Esophagus muscularis mucosa (tissue), 4 donors: ENCODE measurements around the gene PKP4. TPM values are rescaled to one million over a fixed set of nuclear protein-coding genes. Genes with fewer than 3 reads are reported as not detected.

Experiments
- DNase-seq: peaks from one replicate; pipeline ENCODE4 v3.0.0-alpha.2; 2017; ENCODE audit errors: extremely low spot score
- H3K27ac ChIP-seq, 4 donors: fragments of 200-600 bp; sonication (generic); replicated peaks in 1 of 4; 1 replicate in 3 of 4; 2 replicates in 1 of 4; pipeline ENCODE4 v1.5.1; 2016 to 2019; ENCODE audit warnings: mild to moderate bottlenecking in 1 of 4
- H3K27me3 ChIP-seq, 4 donors: fragments of 200-600 bp; sonication (generic); one replicate each; pipeline versions ENCODE4 v1.5.1 to v1.6.0; 2016 to 2019
- H3K36me3 ChIP-seq, 4 donors: fragments of 200-600 bp; sonication (generic); one replicate each; pipeline ENCODE4 v1.5.1; 2016 to 2019
- H3K4me1 ChIP-seq, 4 donors: fragments of 200-600 bp; sonication (generic); one replicate each; pipeline ENCODE4 v1.5.1; 2016 to 2019
- H3K4me3 ChIP-seq, 4 donors: fragments of 200-600 bp; sonication (generic); 1 replicate in 2 of 4; 2 replicates in 2 of 4; pipeline ENCODE4 v1.5.1; 2016 to 2019; ENCODE audit warnings: mild to moderate bottlenecking in 4 of 4, moderate library complexity in 1 of 4
- H3K9me3 ChIP-seq, 4 donors: fragments of 200-600 bp; sonication (generic); 1 replicate in 3 of 4; 2 replicates in 1 of 4; pipeline ENCODE4 v1.5.1; 2016 to 2019
- EP300 ChIP-seq: sonication (generic); formaldehyde crosslinking; IDR thresholded peaks from one replicate; pipeline ENCODE4 v1.6.1; 2017; ENCODE audit warnings: antibody characterized with exemption
- POLR2A ChIP-seq: fragments of 450-650 bp; IDR thresholded peaks from one replicate; pipeline ENCODE4 v1.6.1; 2017; ENCODE audit warnings: antibody characterized with exemption, moderate library complexity, mild to moderate bottlenecking, low read depth
- POLR2AphosphoS5 ChIP-seq, 2 donors: sonication (generic); formaldehyde crosslinking; IDR thresholded peaks; one replicate each; pipeline ENCODE4 v1.6.1; 2017; ENCODE audit warnings: antibody characterized with exemption in 2 of 2
- WGBS: methylation state at CpG from one replicate; pipeline ENCODE4 v1.1.5; 2018; 5-methylcytosine and 5-hydroxymethylcytosine counted together
- intact Hi-C: fragments of 100-400 bp; cut with DNase I; formaldehyde crosslinking; loops from one replicate; pipeline ENCODE4 v1.15.1; 2023
- total RNA-seq, 4 donors: library from RNA; depleted of rRNA; stranded (reverse); fragments of >200 nt; gene quantifications; one replicate each; pipeline versions ENCODE4 v1.1.0 to v1.2.1, GENCODE V29; 2016
- TF ChIP-seq, protein P1 (sequence below), 3 experiments: fragments of 200-600 bp in 2 of 3; fragments of 450-650 bp in 1 of 3; sonication (generic) in 2 of 3; IDR thresholded peaks; one replicate each; pipeline ENCODE4 v1.5.1; 2017 to 2019; ENCODE audit warnings: antibody characterized with exemption in 3 of 3, mild to moderate bottlenecking in 2 of 3, moderate library complexity in 1 of 3

The PKP4 gene
- total RNA-seq, 4 donors from 2014 or later: 79.7 to 131 (median 93.0) TPM

DNA sequence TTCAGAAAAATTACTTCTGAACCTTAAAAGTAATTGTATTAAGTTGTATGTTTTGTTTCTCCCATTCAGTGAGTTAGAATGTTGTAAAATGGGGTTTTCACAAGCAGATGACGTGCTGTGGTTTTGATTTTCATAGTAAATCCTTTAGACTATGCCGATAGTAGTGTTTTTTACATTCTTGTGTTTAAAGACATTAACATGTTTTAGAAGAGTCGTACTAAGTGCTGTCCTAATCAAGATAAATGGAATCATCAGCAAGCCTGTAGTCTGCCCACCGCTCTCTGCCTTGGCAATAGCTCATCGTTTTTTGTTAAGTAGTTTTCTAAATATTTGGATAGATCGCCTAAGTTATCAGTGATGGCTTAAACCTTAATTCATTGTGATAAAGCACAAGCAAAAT is 21.5 kb downstream of the PKP4 start:
- DNase-seq: no peak
- Histone ChIP-seq H3K36me3 (no peaks in the 10 kb centered on the region), H3K4me3 (peak overlapping the region in 1 of 4 donors; percentile 13), H3K27me3 (no peaks in the 10 kb centered on the region), H3K4me1 (peaks cover 5 to 50% (median 44%) of the 10 kb centered on the region in 4 donors), H3K27ac (peak overlapping the region in 3 of 4 donors; percentile 42 to 57 (median 56)), H3K9me3 (no peaks in the 10 kb centered on the region)
- 40% methylated on average over 6 of the region's 6 CpGs for WGBS
- TF ChIP-seq, protein P1, sequence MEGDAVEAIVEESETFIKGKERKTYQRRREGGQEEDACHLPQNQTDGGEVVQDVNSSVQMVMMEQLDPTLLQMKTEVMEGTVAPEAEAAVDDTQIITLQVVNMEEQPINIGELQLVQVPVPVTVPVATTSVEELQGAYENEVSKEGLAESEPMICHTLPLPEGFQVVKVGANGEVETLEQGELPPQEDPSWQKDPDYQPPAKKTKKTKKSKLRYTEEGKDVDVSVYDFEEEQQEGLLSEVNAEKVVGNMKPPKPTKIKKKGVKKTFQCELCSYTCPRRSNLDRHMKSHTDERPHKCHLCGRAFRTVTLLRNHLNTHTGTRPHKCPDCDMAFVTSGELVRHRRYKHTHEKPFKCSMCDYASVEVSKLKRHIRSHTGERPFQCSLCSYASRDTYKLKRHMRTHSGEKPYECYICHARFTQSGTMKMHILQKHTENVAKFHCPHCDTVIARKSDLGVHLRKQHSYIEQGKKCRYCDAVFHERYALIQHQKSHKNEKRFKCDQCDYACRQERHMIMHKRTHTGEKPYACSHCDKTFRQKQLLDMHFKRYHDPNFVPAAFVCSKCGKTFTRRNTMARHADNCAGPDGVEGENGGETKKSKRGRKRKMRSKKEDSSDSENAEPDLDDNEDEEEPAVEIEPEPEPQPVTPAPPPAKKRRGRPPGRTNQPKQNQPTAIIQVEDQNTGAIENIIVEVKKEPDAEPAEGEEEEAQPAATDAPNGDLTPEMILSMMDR (IDR thresholded peaks at IDR 0.05): no peak
- no peak for TF ChIP-seq POLR2A
- TF ChIP-seq EP300: no peak
- no peak for TF ChIP-seq POLR2AphosphoS5 (IDR thresholded peaks at IDR 0.05)
- intact Hi-C loops: no loop called here

DNA sequence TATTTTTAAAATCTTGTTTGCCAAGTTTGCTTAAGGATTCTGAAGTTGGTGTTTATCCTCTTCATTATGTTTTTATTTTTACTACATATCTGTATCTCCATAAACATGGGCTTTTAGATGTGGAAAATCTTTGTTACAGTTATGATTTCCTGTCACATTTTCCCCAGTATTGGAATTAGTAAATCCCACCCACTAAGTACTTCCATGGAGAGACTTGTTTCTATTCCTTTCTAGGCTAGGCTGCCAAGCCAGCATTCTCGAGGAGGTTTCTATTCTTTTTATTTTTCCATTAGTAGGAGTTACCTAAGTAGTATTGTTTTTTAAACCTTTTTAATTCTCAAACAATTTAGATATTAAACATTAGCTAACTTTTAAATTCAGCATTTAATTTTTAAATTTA is 22.1 kb downstream of the PKP4 start:
- peak overlapping the region; percentile 32 to 57 (median 49) for H3K27ac ChIP-seq
- H3K4me1 ChIP-seq: peaks cover 5 to 50% (median 44%) of the 10 kb centered on the region in 4 donors
- H3K36me3 ChIP-seq: no peaks in the 10 kb centered on the region
- no peaks in the 10 kb centered on the region for H3K27me3 ChIP-seq
- intact Hi-C loops: no loop called here
- 31% methylated on average over 1 of the region's 1 CpG for WGBS
- no peak overlapping the region for H3K4me3 ChIP-seq
- TF ChIP-seq, protein P1 (IDR thresholded peaks at IDR 0.05): no peak
- TF ChIP-seq POLR2AphosphoS5 (IDR thresholded peaks at IDR 0.05): no peak
- no peak for TF ChIP-seq EP300
- TF ChIP-seq POLR2A: no peak
- no peaks in the 10 kb centered on the region for H3K9me3 ChIP-seq
- DNase-seq: no peak

DNA sequence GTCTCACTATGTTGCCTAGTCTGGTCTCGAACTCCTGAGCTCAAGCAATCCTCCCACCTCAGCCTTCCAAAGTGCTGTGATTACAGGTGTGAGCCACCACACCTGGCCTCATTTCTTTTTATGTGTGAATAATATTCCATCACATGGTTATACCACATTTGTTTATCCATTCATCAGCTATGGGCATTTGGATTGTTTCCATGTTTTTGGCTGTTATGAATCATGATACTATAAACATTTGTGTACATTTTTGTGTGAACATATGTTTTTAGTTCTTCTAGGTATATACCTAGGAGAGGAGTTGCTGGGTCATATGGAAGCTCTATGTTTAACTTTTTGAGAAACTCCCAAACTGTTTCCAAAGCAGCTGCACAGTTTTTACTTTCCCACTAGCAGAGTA is 24.4 kb downstream of the PKP4 start:
- Histone ChIP-seq H3K9me3 (no peaks in the 10 kb centered on the region), H3K36me3 (no peaks in the 10 kb centered on the region), H3K27ac (no peak overlapping the region), H3K4me3 (no peak overlapping the region), H3K27me3 (no peaks in the 10 kb centered on the region), H3K4me1 (peaks cover 17 to 50% (median 45%) of the 10 kb centered on the region in 4 donors)
- TF ChIP-seq POLR2AphosphoS5 (IDR thresholded peaks at IDR 0.05) (no peak), POLR2A (no peak), EP300 (no peak)
- TF ChIP-seq, protein P1 (IDR thresholded peaks at IDR 0.05): no peak
- 95% methylated on average over 1 of the region's 1 CpG for WGBS
- intact Hi-C loops: no loop called here
- DNase-seq: no peak

DNA sequence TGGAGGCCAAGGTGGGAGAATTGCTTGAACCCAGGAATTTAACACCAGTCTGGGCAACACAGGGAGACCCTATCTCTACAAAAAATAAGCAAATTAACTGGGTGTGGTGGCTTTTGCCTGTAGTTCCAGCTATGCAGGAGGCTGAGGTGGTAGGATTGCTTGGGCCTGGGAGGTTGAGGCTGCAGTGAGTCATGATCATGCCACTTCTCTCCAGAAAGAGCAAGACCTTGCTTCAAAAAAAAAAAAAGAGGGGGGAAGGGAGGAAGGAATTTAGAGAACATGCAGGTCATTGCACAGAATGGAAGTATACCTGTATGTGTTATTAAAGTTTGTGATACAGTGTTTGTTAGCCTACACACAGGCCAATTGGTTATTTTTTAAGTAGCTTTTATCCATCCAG is 25.8 kb downstream of the PKP4 start:
- TF ChIP-seq POLR2A (no peak), EP300 (no peak), POLR2AphosphoS5 (IDR thresholded peaks at IDR 0.05) (no peak)
- TF ChIP-seq, protein P1 (IDR thresholded peaks at IDR 0.05): no peak
- no peak for DNase-seq
- intact Hi-C loops: no loop called here
- no peak overlapping the region for H3K27ac ChIP-seq
- H3K27me3 ChIP-seq: no peaks in the 10 kb centered on the region
- H3K36me3 ChIP-seq: no peaks in the 10 kb centered on the region
- no peaks in the 10 kb centered on the region for H3K9me3 ChIP-seq
- H3K4me1 ChIP-seq: peaks cover 27 to 50% (median 47%) of the 10 kb centered on the region in 4 donors
- no peak overlapping the region for H3K4me3 ChIP-seq

DNA sequence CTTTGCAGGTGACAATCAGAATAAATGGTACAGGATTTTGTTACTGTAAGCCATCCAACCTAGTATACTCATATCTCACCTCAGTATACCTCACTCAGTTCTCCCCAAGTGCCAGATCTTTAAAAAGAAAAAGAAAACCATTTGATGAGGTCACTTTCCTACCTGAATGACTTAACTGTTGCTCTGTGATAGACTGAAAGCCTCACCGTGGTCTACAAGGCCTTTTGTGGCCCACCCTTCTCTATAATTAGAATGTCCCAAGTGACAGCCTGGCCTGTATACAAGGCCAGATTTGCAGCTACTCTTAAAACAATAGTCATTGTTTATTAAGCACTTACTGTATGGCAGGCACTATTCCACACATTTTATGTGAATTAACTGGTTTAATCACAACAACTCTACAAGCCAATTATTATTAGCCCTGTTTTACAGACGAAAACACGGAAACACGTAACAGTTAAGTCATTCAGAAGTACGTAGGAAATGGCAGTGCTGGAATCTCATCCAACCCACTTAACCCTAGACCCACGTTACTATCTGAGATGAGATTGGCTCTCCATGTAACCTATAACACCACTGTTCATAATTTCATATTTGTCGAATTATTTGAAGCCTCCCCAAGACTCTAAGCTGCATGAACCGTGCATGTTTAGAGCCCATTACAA is 28.3 kb downstream of the PKP4 start:
- TF ChIP-seq POLR2A (no peak), EP300 (no peak), POLR2AphosphoS5 (IDR thresholded peaks at IDR 0.05) (no peak)
- TF ChIP-seq, protein P1 (IDR thresholded peaks at IDR 0.05): no peak
- no peaks in the 10 kb centered on the region for H3K27me3 ChIP-seq
- H3K27ac ChIP-seq: peak overlapping the region in 1 of 4 donors; percentile 20
- DNase-seq: no peak
- WGBS: 78% methylated on average over 8 of the region's 8 CpGs
- H3K4me1 ChIP-seq: peaks cover 47 to 50% (median 49%) of the 10 kb centered on the region in 4 donors
- no peaks in the 10 kb centered on the region for H3K9me3 ChIP-seq
- no peaks in the 10 kb centered on the region for H3K36me3 ChIP-seq
- no peak overlapping the region for H3K4me3 ChIP-seq
- intact Hi-C loops: no loop called here
